Mammary epithelial cell (primary cell): ENCODE data around the gene ERGIC1.

ENCODE experiments used
- EZH2 ChIP-seq: IDR thresholded peaks from 2 replicates; pipeline ENCODE4 v1.6.1; 2012; ENCODE audit warnings: low read length, inconsistent platforms, borderline replicate concordance
- TF ChIP-seq, protein P1 (sequence below), 2 donors: IDR thresholded peaks in 1 of 2; conservative IDR thresholded peaks in 1 of 2; 2 replicates each; pipeline ENCODE4 v1.5.1; 2011 to 2012; ENCODE audit warnings: inconsistent platforms in 2 of 2, low read length in 2 of 2, mild to moderate bottlenecking in 2 of 2, control low read depth in 1 of 2, low read depth in 1 of 2; ENCODE audit not compliant: insufficient read depth in 1 of 2; ENCODE audit errors: extremely low read depth in 1 of 2

DNA sequence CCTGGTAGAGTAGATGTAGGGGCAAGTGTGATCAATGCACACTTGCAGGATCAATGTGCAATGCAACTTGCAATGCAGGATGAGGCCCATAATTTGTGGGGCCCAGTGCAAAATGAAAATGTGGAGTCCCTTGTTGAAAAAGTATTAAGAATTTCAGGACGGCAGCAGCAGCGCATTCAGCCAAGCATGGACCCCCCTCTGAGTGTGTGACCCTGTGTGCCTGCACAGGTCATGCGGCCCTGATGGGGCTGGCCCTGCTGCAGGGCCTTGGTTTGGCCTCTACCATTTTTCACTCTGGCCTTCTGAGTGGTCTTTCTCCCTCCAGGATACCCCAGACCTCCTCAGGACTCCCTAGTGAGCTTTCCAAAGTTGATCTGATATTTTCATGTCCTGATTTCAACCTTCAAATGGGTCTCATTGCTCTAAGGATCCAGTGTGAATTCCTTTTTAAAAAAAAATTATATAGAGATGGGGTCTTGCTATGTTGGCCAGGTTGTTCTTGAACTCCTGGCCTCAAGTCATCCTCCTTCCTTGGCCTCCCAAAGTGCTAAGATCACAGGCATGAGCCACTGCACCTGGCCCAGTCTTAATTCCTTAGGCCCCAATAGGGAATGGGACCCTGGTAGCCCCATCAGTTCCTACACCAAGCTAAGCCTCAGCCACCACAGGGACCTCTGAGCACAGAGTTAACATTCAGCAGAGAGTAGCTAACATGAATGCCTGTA lies 4.3 kb downstream of the ERGIC1 start:
- TF ChIP-seq, protein P1, sequence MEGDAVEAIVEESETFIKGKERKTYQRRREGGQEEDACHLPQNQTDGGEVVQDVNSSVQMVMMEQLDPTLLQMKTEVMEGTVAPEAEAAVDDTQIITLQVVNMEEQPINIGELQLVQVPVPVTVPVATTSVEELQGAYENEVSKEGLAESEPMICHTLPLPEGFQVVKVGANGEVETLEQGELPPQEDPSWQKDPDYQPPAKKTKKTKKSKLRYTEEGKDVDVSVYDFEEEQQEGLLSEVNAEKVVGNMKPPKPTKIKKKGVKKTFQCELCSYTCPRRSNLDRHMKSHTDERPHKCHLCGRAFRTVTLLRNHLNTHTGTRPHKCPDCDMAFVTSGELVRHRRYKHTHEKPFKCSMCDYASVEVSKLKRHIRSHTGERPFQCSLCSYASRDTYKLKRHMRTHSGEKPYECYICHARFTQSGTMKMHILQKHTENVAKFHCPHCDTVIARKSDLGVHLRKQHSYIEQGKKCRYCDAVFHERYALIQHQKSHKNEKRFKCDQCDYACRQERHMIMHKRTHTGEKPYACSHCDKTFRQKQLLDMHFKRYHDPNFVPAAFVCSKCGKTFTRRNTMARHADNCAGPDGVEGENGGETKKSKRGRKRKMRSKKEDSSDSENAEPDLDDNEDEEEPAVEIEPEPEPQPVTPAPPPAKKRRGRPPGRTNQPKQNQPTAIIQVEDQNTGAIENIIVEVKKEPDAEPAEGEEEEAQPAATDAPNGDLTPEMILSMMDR (conservative IDR thresholded peaks at IDR 0.05 in 1 of 2, IDR thresholded peaks at IDR 0.05 in 1 of 2; ENCODE audit: extremely low read depth in 1 of 2, insufficient read depth in 1 of 2, low read depth in 1 of 2, low read length in 2 of 2): no peak
- TF ChIP-seq EZH2: no peak
